ENCODE results near the gene CACNG3.

GRCh38 chr16:24289166-24289700, 33.1 kb downstream of the CACNG3 start:
- TF ChIP-seq CTCF (conservative IDR thresholded peaks at IDR 0.05; ENCODE audit: low read length) (no peak), EZH2phosphoT487 (IDR thresholded peaks at IDR 0.05; ENCODE audit: borderline replicate concordance) (no peak)
